ENCODE results near the gene DHRS2.
"Not testable (repeated sequence)": the region's sequence is repeated elsewhere in the genome, so short reads cannot be mapped to it uniquely, and the experiment has no call there.

DHRS2 gene

DNA sequence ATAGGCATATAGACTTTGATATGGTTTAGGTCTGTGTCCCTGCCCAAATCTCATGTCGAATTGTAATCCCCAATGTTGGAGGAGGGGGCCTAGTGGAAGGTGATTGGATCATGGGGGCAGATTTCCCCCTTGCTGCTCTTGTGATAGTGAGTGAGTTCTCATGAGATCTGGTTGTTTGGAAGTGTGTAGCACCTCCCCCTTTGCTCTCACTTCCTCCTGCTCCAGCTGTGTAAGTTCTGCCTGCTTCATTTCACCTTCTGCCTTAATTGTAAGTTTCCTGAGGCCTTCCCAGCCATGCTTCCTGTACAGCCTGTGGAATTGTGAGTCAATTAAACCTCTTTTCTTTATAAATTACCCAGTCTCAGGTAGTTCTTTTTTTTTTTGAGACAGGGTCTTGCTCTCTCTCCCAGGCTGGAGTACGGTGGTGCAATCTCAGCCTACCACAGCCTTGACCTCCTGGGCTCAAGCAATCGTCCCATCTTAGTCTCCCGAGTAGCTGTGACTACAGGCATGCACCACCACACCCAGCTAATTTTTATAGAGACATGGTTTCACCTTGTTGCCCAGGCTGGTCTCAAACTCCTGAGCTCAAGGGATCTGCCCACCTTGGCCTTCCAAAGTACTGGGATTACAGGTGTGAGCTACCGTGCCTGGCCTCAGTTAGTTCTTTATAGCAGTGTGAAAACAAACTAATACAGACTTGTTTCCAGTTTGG lies 1.3 kb upstream of the DHRS2 start:
- not testable (repeated sequence) for DNase-seq

DNA sequence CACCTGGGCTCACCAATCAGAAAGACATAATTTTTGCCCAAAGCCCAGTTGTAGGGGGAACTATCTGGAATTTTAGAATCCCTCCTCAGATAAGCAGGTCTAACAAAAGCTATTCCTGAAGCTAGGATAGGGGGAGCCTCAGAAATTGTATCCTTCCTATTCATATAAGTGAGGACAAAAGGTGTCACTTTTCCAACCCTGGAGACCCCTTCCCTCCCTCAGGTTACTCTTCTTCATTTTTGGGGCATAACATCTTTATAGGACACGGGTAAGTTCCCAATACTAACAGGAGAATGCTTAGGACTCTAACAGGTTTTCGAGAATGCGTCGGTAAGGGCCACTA lies 1.1 kb downstream of the DHRS2 start:
- DNase-seq = not testable (repeated sequence)

DNA sequence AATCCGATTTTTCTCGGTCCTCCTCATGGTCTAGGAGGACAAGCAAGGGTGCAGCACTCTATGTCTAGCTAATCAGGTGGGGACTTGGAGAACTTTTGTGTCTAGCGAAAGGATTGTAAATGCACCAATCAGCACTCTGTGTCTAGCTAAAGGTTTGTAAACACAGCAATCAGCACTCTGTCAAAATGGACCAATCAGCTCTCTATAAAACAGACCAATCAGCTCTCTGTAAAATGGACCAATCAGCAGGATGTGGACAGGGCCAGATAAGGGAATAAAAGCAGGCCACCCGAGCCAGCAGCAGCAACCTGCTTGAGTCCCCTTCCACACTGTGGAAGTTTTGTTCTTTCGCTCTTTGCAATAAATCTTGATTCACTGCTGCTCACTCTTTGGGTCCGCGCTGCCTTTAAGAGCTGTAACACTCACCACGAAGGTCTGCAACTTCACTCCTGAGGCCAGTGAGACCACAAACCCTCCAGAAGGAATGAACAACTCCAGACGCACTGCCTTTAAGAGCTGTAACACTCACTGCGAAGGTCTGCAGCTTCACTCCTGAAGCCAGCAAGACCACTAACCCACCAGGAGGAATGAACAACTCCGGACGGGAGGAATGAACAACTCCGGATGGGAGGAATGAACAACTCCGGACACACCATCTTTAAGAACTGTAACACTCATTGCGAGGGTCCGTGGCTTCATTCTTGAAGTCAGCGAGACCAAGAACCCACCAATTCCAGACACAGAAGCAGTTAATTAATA lies 1.7 kb downstream of the DHRS2 start:
- DNase-seq = not testable (repeated sequence)

DNA sequence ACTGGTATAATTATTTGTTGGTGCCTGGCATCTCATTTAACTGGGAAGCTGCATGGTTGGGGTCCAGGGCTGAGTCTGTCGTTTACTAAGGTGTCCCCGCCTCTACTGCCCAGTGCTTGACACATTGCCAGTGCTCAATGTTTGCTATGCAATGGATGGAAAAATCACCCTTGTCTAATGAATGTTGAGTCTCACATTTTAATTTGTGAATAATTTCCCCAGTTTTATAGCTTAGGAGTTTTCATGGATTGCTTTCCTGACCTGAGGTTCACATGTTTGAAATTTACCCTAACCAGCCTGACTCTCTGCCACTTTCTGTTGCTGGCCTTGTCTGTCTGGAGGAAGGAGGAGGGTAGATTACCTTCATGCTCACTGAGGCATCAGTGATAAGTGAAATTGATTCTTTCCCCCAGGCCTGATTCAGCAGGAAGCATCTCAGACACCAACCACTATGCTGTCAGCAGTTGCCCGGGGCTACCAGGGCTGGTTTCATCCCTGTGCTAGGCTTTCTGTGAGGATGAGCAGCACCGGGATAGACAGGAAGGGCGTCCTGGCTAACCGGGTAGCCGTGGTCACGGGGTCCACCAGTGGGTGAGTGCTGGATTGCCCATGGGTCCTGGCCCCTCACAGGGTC lies 2.4 kb downstream of the DHRS2 start:
- no peak for DNase-seq

DNA sequence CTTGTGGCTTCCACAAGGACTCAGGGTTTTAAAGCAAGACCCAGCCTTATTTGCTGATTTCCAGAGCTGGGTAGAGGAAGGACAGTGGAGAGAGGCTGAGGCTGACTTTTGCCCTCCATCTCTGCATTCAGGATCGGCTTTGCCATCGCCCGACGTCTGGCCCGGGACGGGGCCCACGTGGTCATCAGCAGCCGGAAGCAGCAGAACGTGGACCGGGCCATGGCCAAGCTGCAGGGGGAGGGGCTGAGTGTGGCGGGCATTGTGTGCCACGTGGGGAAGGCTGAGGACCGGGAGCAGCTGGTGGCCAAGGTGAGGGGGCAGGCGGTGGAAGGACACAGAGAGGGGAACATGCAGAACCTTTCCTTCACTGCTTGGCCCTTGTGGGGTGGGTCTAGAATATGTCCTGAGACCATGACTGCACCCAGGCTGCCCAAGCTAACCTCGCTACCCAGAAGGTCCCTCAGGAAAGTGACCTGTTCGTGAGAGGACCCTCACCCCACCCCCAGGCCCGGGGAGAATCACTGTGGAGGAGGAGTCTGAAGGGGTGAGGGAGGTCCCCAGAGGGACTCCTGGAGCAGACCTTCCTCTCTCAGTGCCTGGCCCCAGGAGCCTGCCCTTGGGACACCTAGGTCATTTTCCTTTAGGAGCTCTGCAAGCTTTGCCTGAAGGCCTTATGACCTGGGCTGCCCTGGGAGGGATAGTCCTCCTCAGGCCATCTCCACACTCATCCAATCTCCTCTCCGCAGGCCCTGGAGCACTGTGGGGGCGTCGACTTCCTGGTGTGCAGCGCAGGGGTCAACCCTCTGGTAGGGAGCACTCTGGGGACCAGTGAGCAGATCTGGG lies 3.1 kb downstream of the DHRS2 start:
- DNase-seq = no peak

DNA sequence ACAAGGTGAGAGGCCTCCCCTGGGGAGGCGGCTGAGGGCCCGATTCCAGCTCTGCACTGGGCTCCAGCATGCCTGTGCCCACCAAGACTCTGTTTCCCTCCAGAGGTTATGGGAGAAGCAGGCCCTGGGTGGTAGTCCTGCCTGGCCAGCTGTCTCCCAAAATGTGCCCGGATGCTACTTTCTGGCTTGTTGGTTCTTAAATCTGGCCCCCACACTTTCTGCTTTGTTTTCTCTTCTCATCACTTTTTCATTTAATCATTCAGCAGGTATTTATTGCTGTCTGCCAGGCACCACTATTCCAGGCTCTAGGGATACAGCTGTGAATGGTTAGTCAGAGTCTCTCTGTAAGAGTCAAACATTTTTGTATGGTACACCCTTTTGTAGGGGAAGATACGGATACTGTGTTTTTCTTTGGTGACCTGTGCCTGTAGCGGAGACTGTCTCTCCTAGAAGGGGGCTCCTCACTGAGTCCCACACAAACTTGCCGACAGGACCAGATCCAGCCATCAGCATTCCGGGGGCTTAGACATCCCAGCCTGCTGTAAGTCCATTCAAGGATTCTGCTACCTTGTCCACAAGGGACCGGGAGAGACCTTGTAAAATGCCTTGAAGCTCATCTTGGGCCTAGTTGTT lies 3.8 kb downstream of the DHRS2 start:
- DNase-seq = no peak

DNA sequence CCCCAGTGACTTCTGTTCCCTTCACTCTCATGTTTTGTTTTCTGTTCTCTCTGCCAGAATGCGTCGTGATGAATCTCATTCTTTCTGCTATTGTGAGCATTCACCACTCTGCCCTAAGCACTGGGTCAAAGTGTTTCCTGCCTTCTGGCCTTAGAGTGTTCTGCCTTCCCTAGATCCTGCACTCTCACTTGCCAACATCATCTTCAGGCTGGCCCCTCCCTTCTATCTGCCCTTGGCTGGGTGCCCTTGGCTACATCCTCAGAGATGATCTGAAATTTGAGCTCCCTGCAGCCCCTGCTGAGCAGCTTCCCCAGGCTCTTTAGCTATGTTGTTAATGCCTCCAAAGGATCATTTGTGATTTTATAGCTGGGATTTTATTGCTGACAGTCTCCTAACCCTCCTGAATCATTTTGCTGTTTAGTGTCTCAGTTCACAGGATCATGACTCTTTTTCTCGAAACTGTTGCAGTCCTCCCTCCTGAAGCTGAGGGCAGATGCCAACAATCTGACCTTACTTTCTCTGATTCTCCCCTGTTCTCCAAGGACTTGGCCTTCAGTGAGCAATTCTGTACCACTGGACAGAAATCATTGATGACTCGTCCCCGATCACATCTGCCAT lies 4.5 kb downstream of the DHRS2 start:
- no peak for DNase-seq

DNA sequence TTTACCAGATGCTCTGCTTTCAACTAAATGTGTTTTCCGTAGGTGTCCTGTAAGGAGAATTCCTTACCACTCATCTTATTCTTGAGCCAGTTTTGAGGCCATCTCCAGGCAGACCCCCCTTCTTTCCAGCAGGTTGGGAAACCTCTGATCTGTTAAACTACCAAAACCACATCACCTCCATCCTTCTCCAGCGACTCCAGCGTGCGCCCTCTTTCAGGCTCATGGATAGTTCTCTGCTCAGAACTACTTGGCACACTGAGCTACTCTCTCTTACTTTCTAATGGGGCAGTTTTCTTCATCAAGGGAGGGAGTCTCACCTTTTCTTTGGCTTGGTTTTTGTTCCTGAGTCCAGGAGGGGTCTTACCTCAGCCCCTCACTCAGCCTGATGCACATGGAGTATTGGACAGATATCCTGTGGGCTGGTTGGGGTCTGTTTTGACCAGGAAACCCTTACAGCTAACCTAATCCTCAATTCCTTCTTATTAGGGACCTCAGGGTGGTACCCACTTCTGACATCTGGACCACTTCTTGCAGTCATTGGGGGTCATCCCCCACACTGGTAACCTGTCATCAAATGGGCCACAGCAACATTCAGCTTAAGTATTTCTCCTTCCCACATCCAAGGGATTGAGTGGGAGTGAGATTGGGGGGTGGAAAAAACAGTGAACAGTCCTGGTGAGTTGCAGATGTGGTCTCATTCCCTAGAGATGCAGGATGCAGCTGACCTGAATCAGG lies 5.2 kb downstream of the DHRS2 start:
- no peak for DNase-seq

DNA sequence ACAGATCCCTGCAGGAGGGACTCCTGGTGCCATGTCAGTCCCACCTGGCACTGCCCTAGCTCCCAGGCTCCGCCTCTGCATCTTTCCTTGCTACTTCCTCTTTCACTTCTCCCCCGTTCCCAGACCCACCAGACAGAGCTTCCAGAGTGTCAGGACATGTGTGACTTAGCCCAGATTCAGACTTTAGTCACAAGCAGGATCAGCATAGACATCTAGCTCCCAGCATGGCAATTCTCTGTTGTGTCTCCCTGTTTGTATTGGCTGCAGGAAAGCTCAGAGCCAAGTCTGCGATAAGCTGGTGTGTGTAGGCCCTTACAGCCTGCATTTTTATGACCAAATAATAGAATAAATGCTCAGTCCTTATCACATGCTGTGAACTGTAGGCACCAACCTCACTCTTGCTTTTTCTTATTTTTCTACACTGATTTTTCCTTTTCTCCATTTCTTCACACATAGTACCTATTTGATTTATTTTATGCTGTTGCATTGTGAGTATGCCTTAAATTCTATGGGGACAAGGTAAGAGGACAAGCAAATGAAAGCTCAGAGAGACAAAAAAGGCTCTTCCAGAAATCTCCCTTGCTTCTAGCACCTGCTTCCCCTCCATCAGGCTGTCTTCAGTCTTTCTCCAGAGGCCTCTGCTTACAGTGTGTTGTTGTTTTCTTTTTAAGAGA lies 5.9 kb downstream of the DHRS2 start:
- no peak for DNase-seq

DNA sequence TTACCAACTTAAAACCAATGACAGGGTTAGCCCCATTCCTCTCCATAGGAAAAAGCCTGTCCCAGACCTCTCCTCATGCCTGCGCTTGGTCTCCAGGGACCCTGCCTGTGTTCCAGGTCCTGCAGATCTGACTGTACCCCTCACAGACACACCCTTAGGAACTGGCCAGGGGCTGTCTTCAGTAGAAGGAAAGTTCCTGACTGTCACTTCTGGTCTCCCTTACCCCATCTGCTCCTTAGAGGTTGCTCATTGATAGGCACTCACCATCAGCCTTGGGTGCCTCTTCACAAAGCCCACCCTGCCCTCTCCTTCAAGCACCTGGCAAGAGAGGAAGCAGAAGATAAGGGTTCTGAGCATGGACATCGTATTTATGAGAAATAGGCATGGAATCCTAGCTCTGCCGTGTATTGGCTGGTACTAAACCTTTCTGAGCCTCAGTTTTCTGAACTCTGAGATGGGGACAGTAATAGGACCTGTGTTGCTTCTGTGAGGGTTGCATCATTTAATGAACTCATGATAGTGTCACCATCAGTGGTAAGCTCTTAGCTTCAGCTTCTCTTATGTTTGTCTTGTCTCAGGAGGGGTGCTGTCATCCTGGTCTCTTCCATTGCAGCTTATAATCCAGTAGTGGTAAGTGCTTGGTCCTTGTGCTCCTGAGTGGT lies 7.5 kb downstream of the DHRS2 start:
- DNase-seq = no peak

DNA sequence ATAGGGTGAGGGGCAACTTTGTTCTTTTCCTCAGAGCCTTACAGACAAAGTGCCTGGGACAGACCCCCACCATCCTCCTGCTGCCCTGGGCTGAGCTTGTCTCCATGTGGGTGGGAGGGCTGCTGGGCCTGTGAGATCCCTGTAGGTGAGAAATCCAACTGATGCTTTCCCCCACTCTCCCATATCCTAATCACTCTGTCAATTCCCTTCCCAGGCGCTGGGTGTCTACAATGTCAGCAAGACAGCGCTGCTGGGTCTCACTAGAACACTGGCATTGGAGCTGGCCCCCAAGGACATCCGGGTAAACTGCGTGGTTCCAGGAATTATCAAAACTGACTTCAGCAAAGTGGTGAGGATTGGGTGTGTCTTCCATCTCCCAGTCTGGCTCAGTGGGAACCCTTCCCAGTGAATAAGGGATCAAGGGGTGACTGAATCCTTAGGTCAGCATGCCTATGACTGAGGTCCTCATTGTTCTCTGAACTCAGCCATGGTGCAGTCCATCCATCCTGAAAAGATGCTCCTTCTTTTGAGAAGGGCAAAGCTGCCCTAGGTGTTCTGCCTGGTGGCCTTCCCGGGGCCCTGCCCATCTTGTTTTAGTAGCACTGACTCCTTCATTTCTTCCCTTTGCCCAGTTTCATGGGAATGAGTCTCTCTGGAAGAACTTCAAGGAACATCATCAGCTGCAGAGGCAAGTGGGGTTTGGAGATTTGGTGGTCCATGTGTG lies 8.2 kb downstream of the DHRS2 start:
- DNase-seq = no peak

DNA sequence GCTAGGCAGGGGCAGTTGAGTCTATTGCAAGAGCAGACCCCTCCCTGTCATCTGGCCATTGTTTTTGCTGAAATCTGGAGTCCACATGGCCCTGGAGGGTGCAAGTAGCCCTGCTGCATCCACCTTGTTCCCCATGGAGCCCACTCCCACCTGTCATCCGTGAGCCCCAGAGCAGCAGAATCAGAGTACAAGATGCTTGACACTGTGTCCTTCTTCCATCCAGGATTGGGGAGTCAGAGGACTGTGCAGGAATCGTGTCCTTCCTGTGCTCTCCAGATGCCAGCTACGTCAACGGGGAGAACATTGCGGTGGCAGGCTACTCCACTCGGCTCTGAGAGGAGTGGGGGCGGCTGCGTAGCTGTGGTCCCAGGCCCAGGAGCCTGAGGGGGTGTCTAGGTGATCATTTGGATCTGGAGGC lies 8.8 kb downstream of the DHRS2 start:
- no peak for DNase-seq

DNA sequence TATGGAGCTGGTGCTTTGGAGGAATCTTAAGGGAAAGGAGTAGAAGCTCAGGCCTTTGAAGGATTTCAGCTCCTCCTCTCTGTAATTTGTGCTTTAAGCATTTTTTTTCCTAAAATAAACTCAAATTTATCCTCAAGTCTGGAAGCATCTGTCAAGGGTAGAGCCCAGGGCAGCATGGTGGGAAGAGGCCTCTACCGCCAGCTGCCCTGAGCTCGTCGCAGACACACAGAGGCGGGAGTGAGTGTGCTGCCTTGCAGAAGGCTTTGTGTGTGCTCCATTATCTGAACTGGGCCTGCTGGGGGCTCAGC lies 9.3 kb downstream of the DHRS2 start:
- DNase-seq = no peak

DNA sequence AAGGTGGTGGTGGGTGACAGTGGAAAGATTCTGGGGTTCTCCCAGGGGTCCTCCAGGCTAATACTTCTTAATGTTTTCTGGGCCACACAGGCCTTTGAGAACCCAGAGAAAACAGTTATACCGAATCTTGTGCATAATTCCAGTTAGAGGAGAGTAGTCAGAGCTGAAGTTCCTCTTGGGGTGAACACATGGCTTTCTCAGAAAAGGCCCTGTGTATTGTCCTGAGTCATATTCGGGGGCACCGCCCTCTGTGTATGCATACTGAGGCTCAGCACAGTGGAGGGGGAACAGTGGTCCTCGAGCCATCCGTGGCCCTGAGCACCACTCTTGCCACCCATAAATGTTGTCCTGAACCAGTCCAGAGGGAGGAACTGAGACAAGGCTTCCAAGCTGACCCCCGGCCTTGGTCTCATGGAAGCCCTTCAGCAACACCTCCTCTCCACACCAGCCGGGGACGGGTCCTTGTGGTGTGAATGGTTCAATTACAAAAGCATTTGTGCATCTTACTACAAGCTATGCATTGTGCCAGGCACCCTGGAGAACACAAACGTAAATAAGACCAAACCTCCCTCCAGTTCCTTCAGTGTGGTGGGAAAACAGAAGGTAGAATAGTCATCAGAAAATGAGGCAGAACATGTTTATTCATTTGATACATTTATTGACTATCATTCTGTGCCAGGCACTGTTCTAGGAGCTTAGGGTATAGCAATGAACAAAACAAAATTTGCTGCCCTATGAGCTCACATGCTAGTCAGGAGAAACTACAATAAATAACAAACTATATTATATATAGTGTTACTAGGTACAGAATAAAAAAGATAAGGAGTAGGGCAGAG lies 9.9 kb downstream of the DHRS2 start:
- DNase-seq = no peak

DNA sequence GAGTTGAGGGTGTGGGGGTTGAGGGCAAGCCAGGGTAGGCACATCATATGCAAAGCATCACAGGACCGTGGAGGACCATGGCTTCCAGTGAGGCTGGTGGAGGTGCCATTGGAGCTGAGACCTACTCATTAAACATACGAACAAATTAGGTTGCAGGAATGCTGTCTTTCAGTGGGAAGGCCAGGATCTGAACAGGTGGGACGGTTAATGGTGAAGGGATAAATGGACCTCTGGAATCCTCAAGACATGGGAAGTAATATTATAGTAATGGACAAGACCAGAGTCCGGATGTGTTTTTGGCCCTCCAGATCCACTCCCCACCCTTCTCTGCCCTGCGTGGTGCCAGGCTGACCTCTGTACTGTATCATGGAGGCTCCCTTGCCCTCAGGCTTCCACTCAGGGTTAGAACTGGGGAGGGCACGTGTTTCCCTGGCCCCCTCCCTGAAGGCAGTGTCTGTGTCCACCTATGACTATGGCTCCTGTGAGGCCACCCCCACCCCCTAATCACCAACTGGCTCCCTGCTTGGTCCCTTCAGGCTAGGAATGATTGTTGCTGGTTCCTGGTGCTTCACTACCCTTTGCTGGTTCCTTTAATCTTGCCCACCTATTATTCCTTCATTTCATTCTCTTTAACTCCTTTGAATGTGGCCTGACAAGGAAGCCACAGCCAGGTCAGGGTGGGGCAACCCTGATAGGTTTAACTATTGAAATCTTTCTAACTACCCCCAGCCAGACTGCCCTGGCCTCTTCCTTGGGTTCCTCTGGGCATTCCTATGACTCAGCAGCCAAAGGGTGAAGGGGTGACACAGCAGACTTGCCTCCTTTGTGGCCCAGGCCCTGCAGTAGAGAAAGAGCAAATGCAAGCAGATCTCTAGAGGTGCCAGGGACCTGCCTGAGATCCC lies 10.7 kb downstream of the DHRS2 start:
- no peak for DNase-seq

DNA sequence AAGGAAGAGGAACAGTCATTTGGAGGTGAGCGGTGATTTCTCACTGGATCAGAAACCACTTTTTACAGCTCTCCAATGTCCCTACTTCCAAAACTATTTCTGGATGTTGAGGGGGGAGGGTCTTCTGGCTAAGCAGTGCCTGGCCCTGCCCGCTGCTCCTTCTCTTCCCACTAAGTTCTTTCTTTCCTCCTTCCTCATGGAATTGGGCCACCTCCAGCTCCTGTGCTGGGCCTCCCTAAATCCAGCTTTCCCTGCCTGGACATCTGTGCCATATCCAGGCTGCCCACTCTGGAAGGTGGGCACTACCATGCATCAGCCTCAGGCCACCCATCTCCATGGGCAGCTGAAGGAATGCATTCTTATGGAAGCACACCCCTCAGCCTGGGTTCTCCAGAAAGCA lies 11.5 kb downstream of the DHRS2 start:
- DNase-seq = no peak

DNA sequence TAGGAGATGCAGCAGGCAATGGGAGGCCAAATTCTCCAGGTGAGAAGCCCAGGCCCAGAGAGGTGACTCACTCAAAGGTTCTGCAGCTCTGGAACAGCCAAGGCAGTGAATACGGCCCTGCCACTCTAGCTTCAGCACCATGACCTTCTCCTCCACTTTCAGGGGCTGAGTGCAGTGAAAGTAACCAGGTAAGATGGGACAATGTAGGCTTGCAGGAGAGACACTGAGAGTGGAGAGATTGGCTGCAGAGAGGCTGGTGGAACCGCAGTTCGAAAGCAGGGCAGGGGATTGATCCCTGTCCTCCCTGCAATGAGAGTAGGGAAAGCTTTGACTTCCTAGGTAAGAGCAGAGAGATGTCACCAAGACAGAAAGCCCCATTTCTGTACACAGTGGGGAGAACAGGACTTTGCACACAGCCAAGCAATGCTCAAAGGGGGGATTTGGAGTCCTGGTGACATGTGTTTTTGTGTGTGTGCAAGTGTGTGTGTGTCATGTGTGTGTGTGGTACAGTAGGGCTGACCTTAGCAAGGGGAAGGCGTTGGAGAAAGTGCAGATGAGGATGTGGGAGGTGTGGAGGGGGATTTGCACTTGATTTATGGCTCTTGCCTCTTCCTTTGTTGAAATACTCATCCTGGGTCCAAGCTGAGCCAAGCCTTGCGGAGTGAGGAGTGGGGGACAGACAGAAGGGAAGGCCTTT lies 12.7 kb downstream of the DHRS2 start:
- DNase-seq = no peak

Data from NCI-H146 (cell line).